ENCODE measurements around the gene ETFB. TPM values are rescaled to one million over a fixed set of nuclear protein-coding genes. Genes with fewer than 3 reads are reported as not detected.

ETFB gene
- polyA plus RNA-seq, 1 of the 3 experiments (the other 2 are of a cell fraction), result 169 TPM

GRCh38 chr19:51410950-51411748 is 45.0 kb upstream of the ETFB start:
- Histone ChIP-seq H3K27ac (ENCODE audit: low read depth in 2 of 2, low read length in 1 of 2) (no peak overlapping the region), H3K9ac (no peak overlapping the region), H3K36me3 (replicated peaks in 1 of 2; ENCODE audit: control insufficient read depth in 1 of 2, insufficient read depth in 2 of 2, low read length in 1 of 2) (no peaks in the 10 kb centered on the region), H3F3A (replicated peaks; ENCODE audit: insufficient read depth) (peaks cover 12% of the 10 kb centered on the region), H3K4me1 (ENCODE audit: control insufficient read depth in 1 of 2, insufficient read depth in 2 of 2, low read depth in 1 of 2, low read length in 1 of 2) (peaks cover 0 to 6% of the 10 kb centered on the region in 2 experiments; a peak in 2 of 4 replicates), H3K4me2 (no peak overlapping the region), H3K4me3 (ENCODE audit: low read depth in 2 of 2, low read length in 1 of 2) (no peak overlapping the region), H3K9me2 (no peaks in the 10 kb centered on the region), H2AFZ (ENCODE audit: low read depth) (no peak overlapping the region), H3K79me2 (ENCODE audit: insufficient read depth) (no peaks in the 10 kb centered on the region), H3K27me3 (ENCODE audit: insufficient read depth) (no peaks in the 10 kb centered on the region), H3K9me3 (no peaks in the 10 kb centered on the region), H4K20me1 (ENCODE audit: insufficient read depth) (no peaks in the 10 kb centered on the region)
- WGBS (ENCODE audit: low lambda C conversion rate), result 72% methylated on average over 15 of the region's 15 CpGs
- CTCF ChIA-PET, result interaction anchor here (1.2 to 2.1 kb wide), 2 partner anchors 27 to 115 kb away, joined by 3 to 5 read pairs; no protein-coding TSS in a partner anchor
- no peak for DNase-seq
- TF ChIP-seq GATA2 (CRISPR knock-in tag; IDR thresholded peaks at IDR 0.05), result no peak
- no peak for TF ChIP-seq GABPA (IDR thresholded peaks at IDR 0.05; ENCODE audit: low read depth)
- no peak for TF ChIP-seq SMC3 (IDR thresholded peaks at IDR 0.05; ENCODE audit: low read depth, low read length)
- no peak for TF ChIP-seq YY1 (IDR thresholded peaks at IDR 0.05; ENCODE audit: low read depth)
- TF ChIP-seq CHD2 (IDR thresholded peaks at IDR 0.05; ENCODE audit: low read length, partially characterized antibody), result no peak
- no peak for TF ChIP-seq RAD21 (IDR thresholded peaks at IDR 0.05; ENCODE audit: low read length)
- no peak for TF ChIP-seq USF2 (IDR thresholded peaks at IDR 0.05; ENCODE audit: borderline replicate concordance, low read depth, low read length)
- no peak for TF ChIP-seq MEF2A (IDR thresholded peaks at IDR 0.05; ENCODE audit: borderline replicate concordance, low read depth)
- TF ChIP-seq EZH2phosphoT487 (IDR thresholded peaks at IDR 0.05; ENCODE audit: borderline replicate concordance, low read depth), result no peak
- TF ChIP-seq ZBTB33 (IDR thresholded peaks at IDR 0.05; ENCODE audit: borderline replicate concordance, low read depth), result no peak
- TF ChIP-seq TEAD4 (IDR thresholded peaks at IDR 0.05; ENCODE audit: borderline replicate concordance, insufficient read depth), result no peak
- TF ChIP-seq CTCF (IDR thresholded peaks at IDR 0.05), result no peak
- TF ChIP-seq POLR2AphosphoS5 (IDR thresholded peaks at IDR 0.05; ENCODE audit: low read depth, low read length), result no peak
- TF ChIP-seq FOSL2 (IDR thresholded peaks at IDR 0.05; ENCODE audit: borderline replicate concordance, low read depth), result no peak
- TF ChIP-seq MXI1 (IDR thresholded peaks at IDR 0.05; ENCODE audit: low read depth, low read length), result no peak
- no peak for TF ChIP-seq TCF12 (IDR thresholded peaks at IDR 0.05)
- no peak for TF ChIP-seq NFIC (IDR thresholded peaks at IDR 0.05; ENCODE audit: borderline replicate concordance)
- no peak for TF ChIP-seq ELF1 (IDR thresholded peaks at IDR 0.05)
- no peak for TF ChIP-seq FOXM1 (IDR thresholded peaks at IDR 0.05; ENCODE audit: low read depth)
- POLR2A ChIA-PET, result no interaction called here
